GM19025 (cell line): ENCODE data around the gene ESYT3.
"Not testable (repeated sequence)": the region's sequence is repeated elsewhere in the genome, so short reads cannot be mapped to it uniquely, and the experiment has no call there.

Source experiments
- ATAC-seq: cut with Tn5 transposase; IDR thresholded peaks from one replicate; pipeline ENCODE4 v1.9.1; 2021; ENCODE audit warnings: mild to moderate bottlenecking, low read depth, moderate library complexity; ENCODE audit not compliant: unreplicated experiment

The ESYT3 gene

GRCh38 chr3:138408751-138409570 lies 25.5 kb upstream of the ESYT3 start:
- ATAC-seq, result no peak

DNA sequence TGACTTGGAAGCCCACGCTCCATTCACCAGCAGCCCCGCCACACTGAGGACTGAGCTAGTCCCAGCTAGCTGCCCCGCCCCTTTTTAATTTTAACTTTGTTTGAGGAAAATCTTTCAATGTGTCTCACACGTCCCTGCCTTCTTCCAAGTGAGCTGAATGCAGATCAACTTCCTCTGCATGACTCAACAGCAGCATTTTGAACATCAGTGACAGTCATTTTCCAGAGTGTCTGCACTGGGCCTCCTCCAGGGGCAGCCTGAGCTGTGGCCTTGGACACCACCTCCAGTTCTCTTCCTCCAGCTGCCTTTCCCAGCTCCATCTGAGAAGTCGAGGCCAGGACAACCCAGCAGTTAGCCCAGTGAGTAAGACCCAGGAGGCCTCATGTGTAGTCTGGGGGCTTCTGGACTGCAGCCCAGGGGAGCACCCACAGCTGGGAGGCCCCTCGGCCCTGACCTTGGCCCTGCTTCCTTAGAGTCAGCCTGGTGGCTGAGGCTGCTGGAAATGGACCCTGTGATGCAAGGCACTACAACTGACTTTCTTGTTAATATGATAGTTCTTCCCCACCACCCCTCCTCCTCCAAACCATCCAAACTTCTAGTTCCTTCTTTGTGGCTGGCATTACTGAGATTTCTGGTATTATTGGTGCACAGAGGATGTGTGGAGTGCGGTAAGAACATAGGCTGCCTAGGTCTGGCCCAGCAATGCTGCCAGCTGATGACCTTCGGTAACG lies 21.4 kb upstream of the ESYT3 start:
- ATAC-seq, result no peak

- not testable (repeated sequence) for ATAC-seq
Observed at GRCh38 chr3:138416236-138416635, 18.2 kb upstream of the ESYT3 start.

DNA sequence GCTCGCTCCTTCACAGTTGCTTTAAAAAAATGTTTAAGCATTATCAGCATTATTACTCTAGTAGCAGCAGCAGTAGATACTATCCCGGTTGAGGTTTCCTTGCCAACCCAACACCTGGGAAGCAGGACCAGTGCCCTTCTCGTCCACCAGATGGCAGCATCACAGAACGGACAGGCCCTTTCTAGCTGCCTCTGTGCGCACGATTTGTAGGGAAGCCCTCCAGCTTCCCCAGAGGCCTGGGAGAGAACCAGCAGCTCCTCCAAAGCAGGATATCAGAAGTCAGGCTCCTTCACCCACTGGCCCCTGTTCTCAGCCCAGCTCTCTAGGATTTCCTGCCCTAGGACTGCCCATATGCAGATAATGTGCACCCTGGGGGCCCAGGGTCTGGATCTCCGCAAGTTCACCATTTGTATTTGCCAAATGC lies 16.8 kb upstream of the ESYT3 start:
- peak; percentile 82 for ATAC-seq

DNA sequence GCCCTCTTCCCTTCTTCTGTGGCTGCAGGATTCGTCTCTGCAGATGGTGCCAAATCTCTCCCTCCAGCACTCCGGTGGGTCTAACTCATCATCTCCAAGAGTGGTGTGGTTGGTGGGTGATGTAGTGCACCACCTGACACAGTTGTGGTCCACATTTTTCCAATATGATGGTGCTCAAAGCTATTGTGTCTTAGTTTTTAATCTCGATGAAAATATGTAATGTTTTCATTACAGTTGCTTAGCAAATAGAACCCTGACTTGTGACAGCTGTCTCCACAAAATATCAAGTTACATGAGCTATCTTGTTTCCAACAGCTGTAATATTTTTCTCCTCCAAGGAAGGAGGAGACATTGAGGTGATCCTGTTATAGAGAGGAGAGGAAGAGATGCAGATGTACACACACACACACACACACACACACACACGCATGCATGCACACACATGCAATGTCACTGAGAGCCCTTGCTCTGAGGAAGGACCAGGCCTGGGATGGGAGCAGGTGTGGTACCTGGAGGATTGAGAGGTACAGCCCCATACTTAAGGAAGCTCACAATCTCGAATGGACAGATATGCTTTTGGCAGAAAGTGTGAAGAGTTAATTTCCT lies 15.7 kb upstream of the ESYT3 start:
- no peak for ATAC-seq

DNA sequence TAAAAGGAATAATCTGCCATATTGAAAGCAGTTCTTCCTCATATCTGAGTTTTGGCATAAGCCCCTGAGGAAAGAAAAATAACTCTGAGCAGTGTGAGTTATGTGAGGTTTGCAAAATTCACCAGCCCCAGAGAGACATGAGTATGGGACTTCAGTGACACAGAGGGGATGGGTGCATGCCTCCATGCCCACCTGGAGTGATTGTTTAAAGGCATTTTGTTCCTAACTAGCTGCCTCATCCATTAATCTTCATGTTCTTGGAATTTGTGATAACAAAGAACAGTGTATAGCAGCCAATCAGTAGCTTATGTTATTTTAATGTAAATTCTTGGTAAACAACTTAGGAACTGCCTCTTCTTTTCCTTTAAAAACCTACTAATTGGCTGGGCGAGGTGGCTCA lies 11.1 kb upstream of the ESYT3 start:
- ATAC-seq, result no peak

DNA sequence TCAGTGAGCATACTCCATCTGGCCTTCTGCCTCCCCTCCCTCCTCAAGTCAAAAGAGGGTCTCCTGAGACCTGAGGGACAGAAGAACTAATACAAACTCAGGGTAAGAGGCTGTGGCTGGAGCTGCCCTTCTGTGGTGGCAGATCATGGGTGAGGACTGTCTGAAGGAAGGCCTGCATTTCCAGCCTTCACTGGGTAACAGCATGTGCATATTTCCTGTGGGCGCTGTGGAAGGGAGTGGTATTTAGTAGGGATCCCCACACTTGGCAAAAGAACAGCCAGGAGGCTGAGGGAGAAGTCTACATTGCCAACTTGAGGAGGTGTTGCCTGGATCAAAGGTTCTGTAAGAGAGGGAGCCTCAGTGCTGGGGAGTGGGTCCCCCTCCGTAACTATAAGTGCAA lies 10.1 kb upstream of the ESYT3 start:
- ATAC-seq, result no peak

- no peak for ATAC-seq
Observed at GRCh38 chr3:138426211-138426610, 8.2 kb upstream of the ESYT3 start.

DNA sequence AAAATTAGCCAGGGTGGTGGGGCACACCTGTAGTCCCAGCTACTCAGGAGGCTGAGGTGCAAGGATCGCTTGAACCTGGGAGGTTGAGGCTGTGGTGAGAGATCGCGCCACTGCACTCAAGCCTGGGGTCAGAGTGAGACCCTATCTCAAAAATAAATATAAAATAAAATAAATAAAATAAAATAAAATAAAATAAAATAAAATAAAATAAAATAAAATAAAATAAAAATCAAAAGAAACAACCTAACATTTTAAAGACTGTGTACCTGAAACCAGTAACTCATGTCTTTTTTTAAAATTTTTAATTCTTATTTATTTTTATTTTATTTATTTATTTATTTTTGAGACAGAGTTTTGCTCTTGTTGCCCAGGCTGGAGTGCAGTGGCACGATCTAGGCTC lies 7.7 kb upstream of the ESYT3 start:
- ATAC-seq, result not testable (repeated sequence)

DNA sequence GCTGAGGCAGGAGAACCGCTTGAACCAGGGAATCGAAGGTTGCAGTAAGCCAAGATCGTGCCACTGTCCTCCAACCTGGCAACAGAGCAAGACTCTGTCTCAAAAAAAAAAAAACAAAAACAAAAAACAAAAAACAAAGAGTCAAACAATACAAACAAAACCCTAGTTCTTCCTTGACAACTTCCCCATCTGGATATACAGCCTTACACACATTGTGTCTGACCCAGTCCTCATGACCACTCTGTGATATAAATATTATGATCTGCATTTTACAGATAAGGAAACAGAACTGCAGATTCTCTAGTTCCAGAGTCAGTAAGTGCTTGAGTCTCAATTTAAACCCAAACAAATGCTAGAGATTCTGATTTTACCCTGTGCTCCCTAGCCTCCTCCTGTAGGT lies 4.8 kb upstream of the ESYT3 start:
- ATAC-seq, result no peak

GRCh38 chr3:138432576-138433240 lies 1.7 kb upstream of the ESYT3 start:
- ATAC-seq, result no peak

- no peak for ATAC-seq
Observed at GRCh38 chr3:138433892-138434275, 532 bp upstream of the ESYT3 start.

DNA sequence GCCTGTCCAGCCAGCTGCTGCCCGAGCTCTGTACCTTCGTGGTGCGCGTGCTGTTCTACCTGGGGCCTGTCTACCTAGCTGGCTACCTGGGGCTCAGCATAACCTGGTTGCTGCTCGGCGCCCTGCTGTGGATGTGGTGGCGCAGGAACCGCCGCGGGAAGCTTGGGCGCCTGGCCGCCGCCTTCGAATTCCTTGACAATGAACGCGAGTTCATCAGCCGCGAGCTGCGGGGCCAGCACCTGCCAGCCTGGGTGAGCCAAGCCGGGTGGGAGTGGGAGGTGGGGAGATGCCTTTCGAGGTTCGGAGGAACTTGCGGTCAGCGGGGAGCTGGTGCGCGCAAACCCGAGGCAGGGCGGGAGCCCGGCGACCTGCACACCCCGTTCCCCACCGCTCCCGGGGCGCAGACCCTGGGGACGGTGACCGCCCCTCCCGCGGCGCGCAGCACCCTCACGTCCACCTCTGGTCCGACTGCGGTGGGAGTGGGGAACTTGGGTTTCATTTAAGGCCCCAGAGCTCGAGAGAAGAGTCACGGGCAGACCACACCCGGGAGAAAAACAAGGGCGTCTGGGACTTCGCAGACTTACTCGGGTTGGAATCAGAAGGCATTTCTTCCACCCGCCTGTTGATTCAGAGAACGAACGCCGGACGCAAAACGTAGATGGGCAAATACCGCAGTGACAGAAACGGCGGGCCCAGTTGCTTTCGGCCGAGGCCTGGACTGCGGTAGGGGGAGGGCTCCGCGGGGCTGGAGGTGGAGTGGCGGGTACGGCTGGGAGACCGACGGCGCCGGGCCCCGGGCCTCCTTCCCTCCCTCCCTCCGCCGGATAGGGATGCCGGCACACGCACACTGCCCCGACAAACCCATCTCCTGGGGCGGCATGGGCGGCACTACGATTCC lies 708 bp downstream of the ESYT3 start:
- ATAC-seq, result no peak

DNA sequence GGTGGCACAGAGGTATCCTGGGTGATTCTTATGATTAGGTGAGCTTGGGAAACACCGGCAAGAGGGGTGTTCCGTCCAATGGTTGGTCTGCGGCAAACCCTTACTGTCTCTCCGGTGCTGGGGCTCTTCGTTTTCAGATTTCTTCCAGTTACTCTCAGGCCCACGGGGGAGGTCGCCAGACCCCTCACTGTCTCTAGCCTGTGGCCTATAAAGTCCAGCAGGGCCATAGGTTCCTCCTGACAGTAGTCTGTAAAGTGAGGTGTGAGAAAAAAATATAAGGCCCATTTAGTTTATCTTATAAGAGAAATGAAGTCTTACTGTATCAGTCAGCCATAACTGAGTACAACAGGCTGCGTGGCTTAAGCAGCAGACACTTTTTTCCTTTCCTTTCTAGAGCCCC lies 1.4 kb downstream of the ESYT3 start:
- no peak for ATAC-seq

DNA sequence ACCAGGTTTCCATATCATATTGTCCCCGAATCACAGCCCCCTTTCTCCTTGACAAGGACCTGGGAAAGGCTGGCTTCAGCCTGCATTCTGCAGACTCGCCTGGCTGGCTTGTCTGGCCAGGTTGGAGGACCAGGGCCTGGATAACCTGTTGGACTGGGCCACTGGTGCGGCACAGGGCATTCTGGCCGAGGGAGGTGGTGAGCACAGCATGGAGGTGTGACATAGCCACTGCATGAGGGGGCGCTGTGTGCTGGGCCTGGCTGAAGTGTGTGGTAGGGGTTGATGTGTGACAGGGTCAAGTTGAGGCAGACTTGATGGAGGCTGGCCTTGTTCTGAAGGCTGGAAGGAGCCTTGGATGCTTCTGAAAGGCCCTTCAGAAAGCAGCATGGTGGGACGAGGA lies 2.9 kb downstream of the ESYT3 start:
- ATAC-seq, result no peak

- ATAC-seq, result no peak
Observed at GRCh38 chr3:138438896-138439295, 4.5 kb downstream of the ESYT3 start.

- no peak for ATAC-seq
Observed at GRCh38 chr3:138439646-138440045, 5.2 kb downstream of the ESYT3 start.

GRCh38 chr3:138440121-138440521 lies 5.7 kb downstream of the ESYT3 start:
- ATAC-seq, result no peak

DNA sequence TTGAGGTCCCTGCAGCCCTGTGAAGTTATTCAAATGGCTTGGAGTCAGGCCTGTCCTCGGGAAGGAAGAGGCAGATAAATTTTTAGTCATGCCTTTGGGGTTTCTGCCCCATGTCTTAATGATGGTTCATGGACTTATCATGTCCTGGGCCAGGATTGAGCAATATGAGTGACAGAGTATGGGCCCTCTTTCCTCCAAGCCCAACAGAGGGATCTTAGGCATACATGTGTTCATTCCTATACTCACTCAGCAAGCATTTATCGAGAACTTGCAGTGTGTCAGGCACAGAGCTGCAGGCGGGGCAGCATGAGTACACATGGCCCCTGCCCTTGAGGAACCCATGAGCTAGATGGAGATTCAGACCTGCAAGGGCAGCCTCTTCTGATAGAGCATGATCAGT lies 6.2 kb downstream of the ESYT3 start:
- no peak for ATAC-seq

GRCh38 chr3:138441256-138441655 lies 6.8 kb downstream of the ESYT3 start:
- no peak for ATAC-seq
